IgD-negative memory B cell (primary cell): ENCODE results near the gene FRAT1. TPM values are rescaled to one million over a fixed set of nuclear protein-coding genes. Genes with fewer than 3 reads are reported as not detected.

ENCODE experiments used
- H3K27ac Mint-ChIP-seq, 3 donors: one replicate each; pipeline ENCODE4 v1.8.0; 2020 to 2022; ENCODE audit warnings: mild to moderate bottlenecking in 3 of 3, mixed read lengths in 3 of 3, moderate library complexity in 1 of 3
- H3K27me3 Mint-ChIP-seq: one replicate; pipeline ENCODE4 v1.8.0; 2021; ENCODE audit warnings: mixed read lengths
- H3K36me3 Mint-ChIP-seq: one replicate; pipeline ENCODE4 v1.8.0; 2020; ENCODE audit warnings: mild to moderate bottlenecking, mixed read lengths
- H3K4me1 Mint-ChIP-seq, 3 donors: one replicate each; pipeline ENCODE4 v1.8.0; 2020 to 2022; ENCODE audit warnings: mixed read lengths in 3 of 3, mild to moderate bottlenecking in 1 of 3
- H3K4me3 Mint-ChIP-seq, 4 donors: one replicate each; pipeline ENCODE4 v1.8.0; 2020 to 2022; ENCODE audit warnings: mild to moderate bottlenecking in 4 of 4, mixed read lengths in 4 of 4, moderate library complexity in 3 of 4
- H3K9me3 Mint-ChIP-seq, 3 donors: one replicate each; pipeline ENCODE4 v1.8.0; 2020 to 2021; ENCODE audit warnings: mixed read lengths in 3 of 3, mild to moderate bottlenecking in 1 of 3
- polyA plus RNA-seq: library from polyadenylated mRNA; unstranded; fragments of 300-500 nt; fragmentation: Illumina TruSeq; gene quantifications from one replicate; pipeline ENCODE4 v1.2.3, GENCODE V29; 2021

FRAT1 gene
- polyA plus RNA-seq, 1 donor from 2014 or later: 6.2 TPM

DNA sequence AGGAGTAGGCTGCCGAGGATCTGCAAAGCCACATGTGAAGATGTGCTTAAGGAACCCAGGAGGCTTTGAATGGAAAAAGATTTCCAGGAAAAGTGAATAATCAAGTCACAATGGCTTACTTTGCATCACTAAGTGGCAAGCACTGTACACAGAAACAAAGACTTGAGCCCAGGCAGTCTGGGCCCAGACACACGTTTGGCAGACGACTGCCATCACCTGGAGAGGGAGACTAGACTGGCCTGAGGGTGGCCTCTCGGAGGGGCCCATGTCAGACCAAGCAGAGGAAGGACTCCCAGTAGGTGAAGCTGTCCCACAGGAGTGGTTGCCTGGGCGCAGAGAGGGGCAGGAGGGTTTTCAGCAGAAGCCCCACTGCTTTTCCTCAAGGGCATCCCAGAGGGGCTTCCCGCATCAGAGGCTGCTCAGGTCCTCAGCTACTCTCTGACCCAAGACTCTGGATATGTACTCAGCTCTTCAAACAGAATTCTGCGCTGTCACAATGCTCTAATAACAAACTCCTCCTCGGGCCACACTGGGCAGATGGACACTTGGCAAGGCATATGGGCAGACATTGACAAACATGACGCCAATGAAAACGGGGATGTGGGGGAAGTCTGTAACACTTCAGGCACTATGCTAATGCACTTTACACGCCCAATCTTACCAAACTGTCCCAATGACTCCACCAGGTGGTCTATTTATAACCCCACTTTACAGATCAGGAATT lies 43.4 kb downstream of the FRAT1 start:
- peaks cover 12% of the 10 kb centered on the region for H3K36me3 Mint-ChIP-seq
- no peaks in the 10 kb centered on the region for H3K27me3 Mint-ChIP-seq
- H3K27ac Mint-ChIP-seq: peak overlapping the region in 2 of 3 donors; percentile 66 to 84

DNA sequence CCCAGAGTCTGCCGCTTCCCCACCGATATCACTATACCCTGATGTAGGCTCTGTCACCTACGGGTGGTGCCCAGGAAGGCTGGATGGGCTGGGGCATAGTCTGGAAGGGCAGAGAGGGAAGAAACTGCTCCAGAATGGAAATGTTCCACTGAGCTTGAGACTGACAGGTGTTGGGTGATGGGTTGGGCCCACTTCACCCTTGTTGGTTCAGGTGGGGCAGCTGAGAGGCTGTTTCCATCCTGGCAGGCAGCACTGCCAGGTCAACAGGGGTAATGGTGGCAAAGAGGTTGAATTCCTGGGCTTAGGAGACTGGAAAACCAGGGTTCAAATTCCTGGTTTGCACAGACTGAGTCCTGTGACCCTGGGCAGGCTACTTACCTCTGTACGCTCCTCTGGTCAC lies 44.0 kb downstream of the FRAT1 start:
- no peak overlapping the region for H3K4me3 Mint-ChIP-seq
- H3K36me3 Mint-ChIP-seq: peaks cover 12% of the 10 kb centered on the region

More for the DNA sequence above, 43.4 kb downstream of the FRAT1 start:
- no peak overlapping the region for H3K4me3 Mint-ChIP-seq
- peaks cover 17 to 25% (median 20%) of the 10 kb centered on the region in 3 donors for H3K4me1 Mint-ChIP-seq
- no peaks in the 10 kb centered on the region for H3K9me3 Mint-ChIP-seq

DNA sequence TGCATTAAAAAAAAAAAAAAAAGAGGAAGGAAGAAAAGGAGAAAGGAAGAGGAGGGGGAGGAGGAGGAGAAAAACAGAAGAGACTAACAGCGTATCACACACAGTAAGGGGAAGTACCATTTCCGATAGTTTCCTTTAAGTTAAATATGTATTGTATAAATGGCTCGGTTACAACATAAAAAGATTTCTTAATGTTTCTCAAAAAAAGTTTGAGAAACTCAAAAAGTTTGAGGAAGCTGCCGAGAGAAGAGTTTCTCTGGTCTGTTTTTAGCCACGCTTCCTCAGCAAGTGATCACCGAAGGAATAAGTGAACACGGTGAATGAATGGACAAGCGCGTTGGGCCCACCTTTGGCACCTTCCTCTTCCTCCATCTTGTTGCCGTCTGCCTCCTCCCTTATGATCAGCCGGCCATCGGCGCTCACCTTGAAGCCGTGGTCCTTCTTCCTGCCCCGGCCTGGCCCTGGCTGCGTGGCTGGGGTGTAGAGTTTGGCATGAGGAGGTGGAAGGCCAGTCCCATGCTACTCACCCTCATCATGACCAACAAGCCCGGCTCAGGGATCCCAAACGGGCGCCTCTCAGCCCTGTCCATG lies 46.8 kb downstream of the FRAT1 start:
- Mint-ChIP-seq H3K4me3 (peak overlapping the region; percentile 59 to 90 (median 79)), H3K27ac (peak overlapping the region; percentile 84 to 96 (median 93)), H3K9me3 (no peaks in the 10 kb centered on the region), H3K27me3 (no peaks in the 10 kb centered on the region), H3K36me3 (peaks cover 11% of the 10 kb centered on the region), H3K4me1 (peaks cover 17 to 28% (median 20%) of the 10 kb centered on the region in 3 donors)

More for the DNA sequence above, 44.0 kb downstream of the FRAT1 start:
- H3K27ac Mint-ChIP-seq: peak overlapping the region in 2 of 3 donors; percentile 66 to 84
- no peaks in the 10 kb centered on the region for H3K9me3 Mint-ChIP-seq
- peaks cover 17 to 25% (median 20%) of the 10 kb centered on the region in 3 donors for H3K4me1 Mint-ChIP-seq
- H3K27me3 Mint-ChIP-seq: no peaks in the 10 kb centered on the region

DNA sequence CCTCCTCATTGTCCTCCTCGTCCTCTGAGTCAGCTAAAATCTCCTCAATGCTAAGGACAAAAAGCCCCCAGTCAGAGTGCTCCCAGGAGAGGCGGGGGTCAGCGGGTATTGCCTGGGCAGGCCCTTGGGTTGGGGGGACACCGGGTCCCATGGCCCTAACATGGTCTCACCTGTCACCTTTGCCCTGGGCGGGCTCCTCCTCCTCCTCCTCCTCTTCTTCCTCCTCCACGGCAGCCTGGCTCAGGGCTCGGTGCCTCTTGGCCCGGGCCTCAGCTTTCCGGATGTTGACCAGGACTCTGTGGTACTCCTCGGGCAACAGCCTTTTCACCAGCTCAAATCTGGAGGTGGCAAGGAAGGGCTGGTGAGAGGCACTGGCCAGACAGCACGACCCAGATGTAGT lies 47.5 kb downstream of the FRAT1 start:
- Mint-ChIP-seq H3K4me1 (peaks cover 17 to 28% (median 20%) of the 10 kb centered on the region in 3 donors), H3K27ac (peak overlapping the region; percentile 84 to 96 (median 93)), H3K9me3 (no peaks in the 10 kb centered on the region), H3K4me3 (no peak overlapping the region), H3K27me3 (no peaks in the 10 kb centered on the region), H3K36me3 (peaks cover 9% of the 10 kb centered on the region)

DNA sequence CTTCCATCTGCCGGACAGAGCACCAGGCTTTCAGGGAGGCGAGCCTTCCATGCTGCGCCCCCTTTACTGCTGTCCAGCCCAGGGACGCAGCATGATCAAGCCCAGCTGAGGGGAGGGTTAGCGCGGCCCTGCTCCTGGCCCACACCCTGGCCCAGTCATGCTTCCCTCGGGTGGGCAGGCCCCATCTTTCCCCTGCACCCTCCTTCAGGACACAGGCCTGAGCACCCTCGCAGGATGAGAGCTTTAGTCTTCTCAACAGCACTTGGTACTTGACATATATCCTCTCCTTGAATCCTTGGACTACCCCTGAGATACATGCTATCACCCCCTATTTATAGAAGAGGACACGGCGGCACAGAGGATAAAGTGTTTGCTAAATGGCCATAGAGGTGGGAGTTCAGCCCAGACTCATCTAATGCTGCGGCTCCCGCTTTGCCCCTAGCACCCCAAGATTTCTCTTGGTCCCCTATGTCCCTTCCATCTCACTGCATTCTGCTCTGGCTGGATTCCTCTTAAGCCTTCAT lies 48.1 kb downstream of the FRAT1 start:
- Mint-ChIP-seq H3K36me3 (peaks cover 9% of the 10 kb centered on the region), H3K4me3 (peak overlapping the region in 1 of 4 donors; percentile 52), H3K27ac (peak overlapping the region in 2 of 3 donors; percentile 42 to 88), H3K9me3 (no peaks in the 10 kb centered on the region), H3K27me3 (no peaks in the 10 kb centered on the region), H3K4me1 (peaks cover 17 to 28% (median 20%) of the 10 kb centered on the region in 3 donors)

Other genes with a start within 250 kb of the FRAT1 start
- gene SLIT1, start 133.3 kb upstream of the FRAT1 start, polyA plus RNA-seq: not detected
- gene ARHGAP19, start 26.6 kb upstream of the FRAT1 start, polyA plus RNA-seq: 7.3 TPM
- gene FRAT2, start 15.5 kb downstream of the FRAT1 start, polyA plus RNA-seq: 7.3 TPM
- 15.0 TPM for gene RRP12, start 82.1 kb downstream of the FRAT1 start, polyA plus RNA-seq
- gene PGAM1, start 106.9 kb downstream of the FRAT1 start, polyA plus RNA-seq: 192 TPM
- gene EXOSC1, start 126.7 kb downstream of the FRAT1 start, polyA plus RNA-seq: 60.6 TPM
- gene ZDHHC16, start 126.9 kb downstream of the FRAT1 start, polyA plus RNA-seq: 23.3 TPM
- gene MMS19, start 179.2 kb downstream of the FRAT1 start, polyA plus RNA-seq: 29.1 TPM
- 1.2 TPM for gene UBTD1, start 179.7 kb downstream of the FRAT1 start, polyA plus RNA-seq